SK-N-SH (cell line): Measurements from ENCODE around the gene CHD2. TPM values are rescaled to one million over a fixed set of nuclear protein-coding genes. Genes with fewer than 3 reads are reported as not detected.

Source experiments
- CTCF ChIA-PET: fragments of 300-600, 350-600 bp; formaldehyde crosslinking; extraction: SDS; loops from one replicate; lab custom pipeline; 2021; lab: Yijun Ruan, JAX
- POLR2A ChIA-PET: fragments of 350-600 bp; sonication (Branson Sonifier 250); formaldehyde crosslinking; extraction: SDS; loops from one replicate; lab custom pipeline; 2020; ENCODE audit warnings: antibody characterized with exemption, inconsistent platforms; lab: Yijun Ruan, JAX
- DNase-seq: peaks from one replicate; pipeline ENCODE4 v3.0.0; 2012
- H2AFZ ChIP-seq: fragments of 200-600 bp; sonication (generic); 2 replicates; pipeline ENCODE4 v1.8.1; 2016; ENCODE audit warnings: antibody characterized with exemption, mild to moderate bottlenecking, low read depth
- H3F3A ChIP-seq: fragments of 200-600 bp; sonication (generic); replicated peaks from 2 replicates; pipeline ENCODE3; 2016; ENCODE audit warnings: antibody characterized with exemption, mild to moderate bottlenecking; ENCODE audit not compliant: insufficient read depth
- H3K27ac ChIP-seq, 2 experiments: fragments of 200-500 bp in 1 of 2; fragments of 200-600 bp in 1 of 2; sonication (Bioruptor generic) in 1 of 2; sonication (generic), shearing (Covaris generic) in 1 of 2; 2 replicates each; pipeline versions ENCODE4 v1.5.1 to v1.6.1; 2014 to 2016; ENCODE audit warnings: low read depth in 2 of 2, inconsistent platforms in 1 of 2, low read length in 1 of 2, mild to moderate bottlenecking in 1 of 2, mixed read lengths in 1 of 2
- H3K27me3 ChIP-seq: fragments of 200-600 bp; sonication (generic), shearing (Covaris generic); 2 replicates; pipeline ENCODE4 v1.6.1; 2016; ENCODE audit warnings: mixed run types; ENCODE audit not compliant: insufficient read depth
- H3K36me3 ChIP-seq, 2 experiments: fragments of 200-500 bp in 1 of 2; fragments of 200-600 bp in 1 of 2; sonication (Bioruptor generic) in 1 of 2; sonication (generic) in 1 of 2; replicated peaks in 1 of 2; 2 replicates each; pipeline versions ENCODE3 to v1.5.1; 2014 to 2016; ENCODE audit warnings: low read length in 1 of 2, mild to moderate bottlenecking in 1 of 2; ENCODE audit not compliant: insufficient read depth in 2 of 2, control insufficient read depth in 1 of 2
- H3K4me1 ChIP-seq, 2 experiments: fragments of 200-500 bp in 1 of 2; fragments of 200-600 bp in 1 of 2; sonication (Bioruptor generic) in 1 of 2; sonication (generic), shearing (Covaris generic) in 1 of 2; 2 replicates each; pipeline versions ENCODE4 v1.5.1 to v1.6.1; 2014 to 2016; ENCODE audit warnings: low read depth in 1 of 2, low read length in 1 of 2, mixed run types in 1 of 2; ENCODE audit not compliant: insufficient read depth in 2 of 2, control insufficient read depth in 1 of 2
- H3K4me2 ChIP-seq: fragments of 200-600 bp; sonication (generic), shearing (Covaris generic); 2 replicates; pipeline ENCODE4 v1.6.1; 2017; ENCODE audit warnings: mixed run types
- H3K4me3 ChIP-seq, 2 experiments: fragments of 200-500 bp in 1 of 2; fragments of 200-600 bp in 1 of 2; sonication (Bioruptor generic) in 1 of 2; sonication (generic), shearing (Covaris generic) in 1 of 2; 2 replicates each; pipeline versions ENCODE4 v1.5.1 to v1.8.1; 2014 to 2016; ENCODE audit warnings: low read depth in 2 of 2, inconsistent platforms in 1 of 2, low read length in 1 of 2, mild to moderate bottlenecking in 1 of 2, mixed read lengths in 1 of 2, moderate library complexity in 1 of 2
- H3K79me2 ChIP-seq: fragments of 200-600 bp; sonication (generic); 2 replicates; pipeline ENCODE4 v1.8.1; 2017; ENCODE audit warnings: mild to moderate bottlenecking; ENCODE audit not compliant: insufficient read depth
- H3K9ac ChIP-seq: fragments of 200-600 bp; sonication (generic); 2 replicates; pipeline ENCODE4 v1.6.1; 2017; ENCODE audit warnings: mixed run types
- H3K9me2 ChIP-seq: fragments of 200-600 bp; sonication (generic); 2 replicates; pipeline ENCODE4 v1.6.1; 2017; ENCODE audit warnings: mixed run types
- H3K9me3 ChIP-seq: fragments of 200-600 bp; sonication (generic); 2 replicates; pipeline ENCODE4 v1.6.1; 2017; ENCODE audit warnings: mixed run types, mild to moderate bottlenecking, moderate library complexity
- H4K20me1 ChIP-seq: fragments of 200-600 bp; sonication (generic); 2 replicates; pipeline ENCODE4 v1.6.1; 2017; ENCODE audit warnings: mild to moderate bottlenecking, mixed run types; ENCODE audit not compliant: insufficient read depth
- CHD2 ChIP-seq: fragments of 150-350 bp; IDR thresholded peaks from 2 replicates; pipeline ENCODE4 v1.6.1; 2018; ENCODE audit warnings: low read length; ENCODE audit not compliant: partially characterized antibody
- ELF1 ChIP-seq: IDR thresholded peaks from 2 replicates; pipeline ENCODE4 v1.4.0; 2012
- EZH2phosphoT487 ChIP-seq: fragments of 200-600 bp; sonication (generic); IDR thresholded peaks from 2 replicates; pipeline ENCODE4 v1.6.1; 2017; ENCODE audit warnings: low read depth, mixed run types, mild to moderate bottlenecking, antibody characterized with exemption, moderate library complexity, borderline replicate concordance
- FOXJ3 ChIP-seq: sonication (generic); formaldehyde crosslinking; IDR thresholded peaks from 2 replicates; pipeline ENCODE4 v1.5.1; 2020; ENCODE audit warnings: mild to moderate bottlenecking, missing genetic modification reagents
- FOXM1 ChIP-seq: IDR thresholded peaks from 2 replicates; pipeline ENCODE4 v1.4.0; 2012; ENCODE audit warnings: low read depth, mild to moderate bottlenecking
- GABPA ChIP-seq: IDR thresholded peaks from 2 replicates; pipeline ENCODE4 v1.4.0; 2012; ENCODE audit warnings: low read depth, mild to moderate bottlenecking
- JUND ChIP-seq: IDR thresholded peaks from 2 replicates; pipeline ENCODE4 v1.4.0; 2012
- MXI1 ChIP-seq: IDR thresholded peaks from 2 replicates; pipeline ENCODE4 v1.6.1; 2012; ENCODE audit warnings: mild to moderate bottlenecking, low read depth, low read length, improper control_type of control experiment
- NRF1 ChIP-seq: IDR thresholded peaks from 2 replicates; pipeline ENCODE4 v1.6.1; 2012; ENCODE audit warnings: low read depth, mild to moderate bottlenecking, low read length
- POLR2AphosphoS5 ChIP-seq: IDR thresholded peaks from 2 replicates; pipeline ENCODE4 v1.6.1; 2012; ENCODE audit warnings: low read depth, low read length
- RAD21 ChIP-seq: IDR thresholded peaks from 2 replicates; pipeline ENCODE4 v1.6.1; 2012; ENCODE audit warnings: mild to moderate bottlenecking, low read length
- RXRA ChIP-seq: IDR thresholded peaks from 2 replicates; pipeline ENCODE4 v1.4.0; 2012; ENCODE audit warnings: low read depth, mild to moderate bottlenecking, borderline replicate concordance
- SIN3A ChIP-seq: IDR thresholded peaks from 2 replicates; pipeline ENCODE4 v1.6.1; 2012; ENCODE audit warnings: low read depth, mild to moderate bottlenecking, low read length, moderate library complexity, borderline replicate concordance
- SMC3 ChIP-seq: IDR thresholded peaks from 2 replicates; pipeline ENCODE4 v1.6.1; 2012; ENCODE audit warnings: low read depth, low read length, improper control_type of control experiment
- WGBS: methylation state at CpG from one replicate; pipeline ENCODE4 v1.1.6; 2017; ENCODE audit warnings: low lambda C conversion rate; 5-methylcytosine and 5-hydroxymethylcytosine counted together
- polyA plus RNA-seq, 3 experiments: library from polyadenylated mRNA; depleted of rRNA; stranded (reverse); fragments of >200 nt; gene quantifications; 2 replicates each; pipeline ENCODE4 v1.2.3, GENCODE V29; 2012
- TF ChIP-seq, protein P1 (sequence below): fragments of 150-350 bp; IDR thresholded peaks from 2 replicates; pipeline ENCODE4 v1.6.1; 2016; ENCODE audit warnings: mild to moderate bottlenecking, low read depth, low read length
- TF ChIP-seq, protein P2 (sequence below): IDR thresholded peaks from 2 replicates; pipeline ENCODE4 v1.6.1; 2012; ENCODE audit warnings: mild to moderate bottlenecking, low read depth, low read length, moderate library complexity
- TF ChIP-seq, protein P3 (sequence below): fragments of 200-600 bp; sonication (generic); IDR thresholded peaks from 2 replicates; pipeline ENCODE4 v1.6.1; 2017; ENCODE audit warnings: antibody characterized with exemption, mild to moderate bottlenecking, moderate library complexity
- TF ChIP-seq, protein P4 (sequence below): IDR thresholded peaks from 2 replicates; pipeline ENCODE4 v1.4.0; 2012; ENCODE audit warnings: low read depth, borderline replicate concordance

The CHD2 gene
- polyA plus RNA-seq, 1 of the 3 experiments (the other 2 are of a cell fraction): 25.3 TPM

DNA sequence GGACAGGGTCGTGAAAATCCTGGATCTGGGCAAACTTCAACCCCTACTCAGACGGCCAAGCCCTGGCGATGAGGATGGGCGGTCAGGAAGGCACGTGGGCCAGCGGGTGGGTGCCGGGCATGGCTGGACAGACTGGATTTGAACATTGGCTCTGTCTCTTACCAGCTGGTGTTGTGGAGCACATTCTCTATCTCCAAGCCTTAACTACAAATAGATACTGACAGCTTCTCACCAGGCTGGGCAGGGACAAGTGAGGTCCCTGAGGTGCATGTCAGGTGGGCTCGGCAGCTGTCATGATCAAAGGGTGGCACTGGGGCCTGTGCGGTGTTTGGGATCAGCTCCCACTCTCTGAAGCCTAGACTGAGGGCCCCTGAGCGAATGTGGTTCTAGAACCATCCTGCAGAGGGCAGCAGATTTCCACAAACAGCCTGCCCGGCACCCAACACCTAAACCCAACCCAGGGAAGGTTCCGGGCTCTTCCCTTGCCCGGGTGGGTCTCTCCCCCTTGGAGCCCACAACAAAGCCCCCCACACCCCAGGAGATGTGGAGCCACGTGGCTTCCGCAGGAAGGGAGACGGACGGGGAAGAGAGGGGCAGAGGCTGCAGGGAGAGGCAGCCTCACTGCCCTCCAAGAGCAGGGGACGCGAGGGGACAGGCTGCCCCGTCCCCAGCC, 130.4 kb downstream of the CHD2 start:
- no peak overlapping the region for H3K9ac ChIP-seq
- TF ChIP-seq, protein P1, sequence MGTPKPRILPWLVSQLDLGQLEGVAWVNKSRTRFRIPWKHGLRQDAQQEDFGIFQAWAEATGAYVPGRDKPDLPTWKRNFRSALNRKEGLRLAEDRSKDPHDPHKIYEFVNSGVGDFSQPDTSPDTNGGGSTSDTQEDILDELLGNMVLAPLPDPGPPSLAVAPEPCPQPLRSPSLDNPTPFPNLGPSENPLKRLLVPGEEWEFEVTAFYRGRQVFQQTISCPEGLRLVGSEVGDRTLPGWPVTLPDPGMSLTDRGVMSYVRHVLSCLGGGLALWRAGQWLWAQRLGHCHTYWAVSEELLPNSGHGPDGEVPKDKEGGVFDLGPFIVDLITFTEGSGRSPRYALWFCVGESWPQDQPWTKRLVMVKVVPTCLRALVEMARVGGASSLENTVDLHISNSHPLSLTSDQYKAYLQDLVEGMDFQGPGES: no peak
- TF ChIP-seq SMC3 (peak; percentile 88), RXRA (no peak), POLR2AphosphoS5 (no peak; the same call in 1 of the 2 replicates), RAD21 (peak; percentile 91), NRF1 (no peak), ELF1 (no peak), FOXJ3 (CRISPR knock-in tag) (no peak), FOXM1 (no peak), JUND (no peak), GABPA (no peak), MXI1 (no peak), EZH2phosphoT487 (no peak), SIN3A (no peak), CHD2 (no peak)
- TF ChIP-seq, protein P2, sequence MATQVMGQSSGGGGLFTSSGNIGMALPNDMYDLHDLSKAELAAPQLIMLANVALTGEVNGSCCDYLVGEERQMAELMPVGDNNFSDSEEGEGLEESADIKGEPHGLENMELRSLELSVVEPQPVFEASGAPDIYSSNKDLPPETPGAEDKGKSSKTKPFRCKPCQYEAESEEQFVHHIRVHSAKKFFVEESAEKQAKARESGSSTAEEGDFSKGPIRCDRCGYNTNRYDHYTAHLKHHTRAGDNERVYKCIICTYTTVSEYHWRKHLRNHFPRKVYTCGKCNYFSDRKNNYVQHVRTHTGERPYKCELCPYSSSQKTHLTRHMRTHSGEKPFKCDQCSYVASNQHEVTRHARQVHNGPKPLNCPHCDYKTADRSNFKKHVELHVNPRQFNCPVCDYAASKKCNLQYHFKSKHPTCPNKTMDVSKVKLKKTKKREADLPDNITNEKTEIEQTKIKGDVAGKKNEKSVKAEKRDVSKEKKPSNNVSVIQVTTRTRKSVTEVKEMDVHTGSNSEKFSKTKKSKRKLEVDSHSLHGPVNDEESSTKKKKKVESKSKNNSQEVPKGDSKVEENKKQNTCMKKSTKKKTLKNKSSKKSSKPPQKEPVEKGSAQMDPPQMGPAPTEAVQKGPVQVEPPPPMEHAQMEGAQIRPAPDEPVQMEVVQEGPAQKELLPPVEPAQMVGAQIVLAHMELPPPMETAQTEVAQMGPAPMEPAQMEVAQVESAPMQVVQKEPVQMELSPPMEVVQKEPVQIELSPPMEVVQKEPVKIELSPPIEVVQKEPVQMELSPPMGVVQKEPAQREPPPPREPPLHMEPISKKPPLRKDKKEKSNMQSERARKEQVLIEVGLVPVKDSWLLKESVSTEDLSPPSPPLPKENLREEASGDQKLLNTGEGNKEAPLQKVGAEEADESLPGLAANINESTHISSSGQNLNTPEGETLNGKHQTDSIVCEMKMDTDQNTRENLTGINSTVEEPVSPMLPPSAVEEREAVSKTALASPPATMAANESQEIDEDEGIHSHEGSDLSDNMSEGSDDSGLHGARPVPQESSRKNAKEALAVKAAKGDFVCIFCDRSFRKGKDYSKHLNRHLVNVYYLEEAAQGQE: no peak
- TF ChIP-seq, protein P3, sequence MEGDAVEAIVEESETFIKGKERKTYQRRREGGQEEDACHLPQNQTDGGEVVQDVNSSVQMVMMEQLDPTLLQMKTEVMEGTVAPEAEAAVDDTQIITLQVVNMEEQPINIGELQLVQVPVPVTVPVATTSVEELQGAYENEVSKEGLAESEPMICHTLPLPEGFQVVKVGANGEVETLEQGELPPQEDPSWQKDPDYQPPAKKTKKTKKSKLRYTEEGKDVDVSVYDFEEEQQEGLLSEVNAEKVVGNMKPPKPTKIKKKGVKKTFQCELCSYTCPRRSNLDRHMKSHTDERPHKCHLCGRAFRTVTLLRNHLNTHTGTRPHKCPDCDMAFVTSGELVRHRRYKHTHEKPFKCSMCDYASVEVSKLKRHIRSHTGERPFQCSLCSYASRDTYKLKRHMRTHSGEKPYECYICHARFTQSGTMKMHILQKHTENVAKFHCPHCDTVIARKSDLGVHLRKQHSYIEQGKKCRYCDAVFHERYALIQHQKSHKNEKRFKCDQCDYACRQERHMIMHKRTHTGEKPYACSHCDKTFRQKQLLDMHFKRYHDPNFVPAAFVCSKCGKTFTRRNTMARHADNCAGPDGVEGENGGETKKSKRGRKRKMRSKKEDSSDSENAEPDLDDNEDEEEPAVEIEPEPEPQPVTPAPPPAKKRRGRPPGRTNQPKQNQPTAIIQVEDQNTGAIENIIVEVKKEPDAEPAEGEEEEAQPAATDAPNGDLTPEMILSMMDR: peak; percentile 84
- TF ChIP-seq, protein P4, sequence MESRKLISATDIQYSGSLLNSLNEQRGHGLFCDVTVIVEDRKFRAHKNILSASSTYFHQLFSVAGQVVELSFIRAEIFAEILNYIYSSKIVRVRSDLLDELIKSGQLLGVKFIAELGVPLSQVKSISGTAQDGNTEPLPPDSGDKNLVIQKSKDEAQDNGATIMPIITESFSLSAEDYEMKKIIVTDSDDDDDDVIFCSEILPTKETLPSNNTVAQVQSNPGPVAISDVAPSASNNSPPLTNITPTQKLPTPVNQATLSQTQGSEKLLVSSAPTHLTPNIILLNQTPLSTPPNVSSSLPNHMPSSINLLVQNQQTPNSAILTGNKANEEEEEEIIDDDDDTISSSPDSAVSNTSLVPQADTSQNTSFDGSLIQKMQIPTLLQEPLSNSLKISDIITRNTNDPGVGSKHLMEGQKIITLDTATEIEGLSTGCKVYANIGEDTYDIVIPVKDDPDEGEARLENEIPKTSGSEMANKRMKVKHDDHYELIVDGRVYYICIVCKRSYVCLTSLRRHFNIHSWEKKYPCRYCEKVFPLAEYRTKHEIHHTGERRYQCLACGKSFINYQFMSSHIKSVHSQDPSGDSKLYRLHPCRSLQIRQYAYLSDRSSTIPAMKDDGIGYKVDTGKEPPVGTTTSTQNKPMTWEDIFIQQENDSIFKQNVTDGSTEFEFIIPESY: no peak
- H3K9me3 ChIP-seq: no peaks in the 10 kb centered on the region
- H3F3A ChIP-seq: peaks cover 25% of the 10 kb centered on the region
- no peak overlapping the region; a peak in 1 of 4 replicates for H3K27ac ChIP-seq
- no peaks in the 10 kb centered on the region for H3K79me2 ChIP-seq
- H4K20me1 ChIP-seq: peaks cover 25% of the 10 kb centered on the region
- H3K4me3 ChIP-seq: peak overlapping the region in 1 of 2 experiments; percentile 1; a peak in 1 of 4 replicates
- peak; percentile 91 for DNase-seq
- H2AFZ ChIP-seq: no peak overlapping the region
- no peaks in the 10 kb centered on the region for H3K27me3 ChIP-seq
- ChIA-PET CTCF (interaction anchor here (0.5 to 10.7 kb wide), 53 partner anchors 8 to 1322 kb away, joined by 3 to 191 read pairs (median 4); no protein-coding TSS in a partner anchor), POLR2A (interaction anchor here (0.6 to 1.1 kb wide), 2 partner anchors 10 to 11 kb away, joined by 3 to 4 read pairs; no protein-coding TSS in a partner anchor)
- H3K36me3 ChIP-seq: peaks cover 8 to 31% of the 10 kb centered on the region in 2 experiments
- 23% methylated on average over 10 of the region's 20 CpGs for WGBS
- H3K4me1 ChIP-seq: peaks cover 19 to 20% of the 10 kb centered on the region in 2 experiments; a peak in 3 of 4 replicates
- no peak overlapping the region for H3K4me2 ChIP-seq
- H3K9me2 ChIP-seq: no peaks in the 10 kb centered on the region
